ENCODE measurements around the gene PRXL2B.

GRCh38 chr1:2632561-2633361, 46.2 kb downstream of the PRXL2B start, which contains the start of gene MMEL1:
- TF ChIP-seq CTCF (IDR thresholded peaks at IDR 0.05 in 4 of 5, conservative IDR thresholded peaks at IDR 0.05 in 1 of 5) (no peak), POLR2A (IDR thresholded peaks at IDR 0.05) (no peak)

Measured in gastrocnemius medialis (tissue), 4 donors.